ENCODE measurements around the gene TRIM66. TPM values are rescaled to one million over a fixed set of nuclear protein-coding genes. Genes with fewer than 3 reads are reported as not detected.

The TRIM66 gene
- total RNA-seq, 1 experiment from 2014 or later: 2.1 TPM

DNA sequence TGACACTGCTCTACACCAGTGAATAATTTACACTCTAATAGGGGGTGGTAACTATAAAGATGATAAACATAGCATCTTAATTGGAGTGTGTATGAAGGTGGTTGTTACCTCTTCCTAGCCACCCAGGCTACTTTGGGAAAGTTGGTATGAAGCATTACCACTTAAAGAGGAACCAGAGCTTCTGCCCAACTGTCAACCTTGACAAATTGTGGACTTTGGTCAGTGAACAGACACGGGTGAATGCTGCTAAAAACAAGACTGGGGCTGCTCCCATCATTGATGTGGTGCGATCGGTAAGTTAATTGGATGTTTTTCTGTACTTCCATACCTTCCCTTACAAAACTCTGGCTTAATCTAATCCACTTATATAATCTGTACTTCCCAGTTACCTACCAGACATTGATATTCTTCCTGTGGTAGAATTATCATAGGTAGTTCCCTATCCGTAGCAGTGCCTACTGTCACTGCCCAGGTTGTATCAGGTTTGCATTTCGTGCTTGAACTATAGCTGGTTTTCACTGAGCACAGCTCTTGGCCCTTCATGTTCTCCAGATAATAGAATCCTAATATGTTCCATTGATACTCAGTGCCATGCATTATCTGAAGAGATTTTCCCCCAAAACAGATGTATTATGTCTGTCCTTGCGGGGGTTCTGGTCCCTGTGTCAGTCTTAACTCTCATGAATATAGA is 2.3 kb upstream of the TRIM66 start:
- Histone ChIP-seq H3K4me2 (ENCODE audit: insufficient read depth, insufficient read length, low read length) (peak overlapping the region; percentile 91), H4K8ac (replicated peaks; ENCODE audit: insufficient read length, low read depth, low read length) (no peak overlapping the region), H4K91ac (ENCODE audit: insufficient read length, low read depth, low read length) (no peak overlapping the region), H3K27ac (ENCODE audit: insufficient read length, low read depth, low read length) (no peak overlapping the region), H2AK5ac (ENCODE audit: insufficient read length, low read length) (no peak overlapping the region), H3K23me2 (ENCODE audit: insufficient read length, low read depth, low read length, poor library complexity, severe bottlenecking) (peaks cover 13% of the 10 kb centered on the region), H3K27me3 (ENCODE audit: insufficient read depth, low read length) (no peaks in the 10 kb centered on the region), H2AFZ (ENCODE audit: low read length) (no peak overlapping the region), H3K14ac (ENCODE audit: insufficient read depth, low read length) (no peak overlapping the region), H2BK5ac (ENCODE audit: insufficient read length, low read length) (no peak overlapping the region), H3T11ph (ENCODE audit: low read length) (no peak overlapping the region), H3K9ac (ENCODE audit: extremely low read depth, insufficient read length, low read length) (peak overlapping the region; percentile 98), H2BK20ac (ENCODE audit: low read depth, low read length, poor library complexity, severe bottlenecking) (no peak overlapping the region), H2BK12ac (ENCODE audit: insufficient read length, low read depth, low read length) (no peak overlapping the region), H4K5ac (ENCODE audit: insufficient read length, low read depth, low read length) (no peak overlapping the region), H2BK15ac (ENCODE audit: low read depth, low read length) (no peak overlapping the region), H2BK120ac (ENCODE audit: low read depth, low read length, poor library complexity, severe bottlenecking) (no peak overlapping the region), H4K20me1 (ENCODE audit: control insufficient read depth, insufficient read depth, insufficient read length) (no peaks in the 10 kb centered on the region), H3K18ac (ENCODE audit: insufficient read length, low read depth, low read length) (no peak overlapping the region), H3K23ac (ENCODE audit: insufficient read length, low read depth, low read length) (no peak overlapping the region), H3K9me3 (ENCODE audit: control insufficient read depth, low read depth, low read length) (no peaks in the 10 kb centered on the region), H3K4me1 (ENCODE audit: insufficient read depth, low read length) (peaks cover 3% of the 10 kb centered on the region), H3K79me1 (ENCODE audit: insufficient read depth, low read depth, low read length, poor library complexity, severe bottlenecking) (no peaks in the 10 kb centered on the region), H3K79me2 (ENCODE audit: insufficient read depth, low read length) (peaks cover 10% of the 10 kb centered on the region; the same call in 1 of the 2 replicates), H3K56ac (ENCODE audit: insufficient read length, low read depth, low read length) (no peak overlapping the region), H3K4ac (ENCODE audit: low read depth, low read length) (no peak overlapping the region)
- Mint-ChIP-seq H3K9me3 (peaks cover 0 to 4% of the 10 kb centered on the region in 2 experiments; a peak in 1 of 5 replicates), H3K27me3 (ENCODE audit: low read depth) (no peaks in the 10 kb centered on the region; the same call in 1 of the 2 replicates), H3K4me1 (peaks cover 50 to 51% of the 10 kb centered on the region in 2 experiments), H3K36me3 (ENCODE audit: insufficient read depth in 1 of 3, low read depth in 3 of 3) (peaks cover 45 to 70% (median 53%) of the 10 kb centered on the region in 3 experiments), H3K4me3 (peak overlapping the region; percentile 90 to 96), H3K27ac (peak overlapping the region; percentile 53 to 99 (median 96); a peak in 6 of 7 replicates)
- TF ChIP-seq CTCF (conservative IDR thresholded peaks at IDR 0.05): no peak
- no CpG with 5 or more reads among the region's 6 CpGs for WGBS (ENCODE audit: extremely low coverage, insufficient read length, low lambda C conversion rate)
- no peak for DNase-seq
